PC-9 (cell line): ENCODE measurements around the gene ERC2.

Source experiments
- EZH2 ChIP-seq: fragments of 200-600 bp; sonication (generic); IDR thresholded peaks from 2 replicates; pipeline ENCODE4 v1.8.0; 2017; ENCODE audit warnings: antibody characterized with exemption, low read depth
- TF ChIP-seq, protein P1 (sequence below): fragments of 200-600 bp; sonication (generic); conservative IDR thresholded peaks from 2 replicates; pipeline ENCODE4 v1.6.1; 2017; ENCODE audit warnings: mixed run types, antibody characterized with exemption, mild to moderate bottlenecking, moderate library complexity

DNA sequence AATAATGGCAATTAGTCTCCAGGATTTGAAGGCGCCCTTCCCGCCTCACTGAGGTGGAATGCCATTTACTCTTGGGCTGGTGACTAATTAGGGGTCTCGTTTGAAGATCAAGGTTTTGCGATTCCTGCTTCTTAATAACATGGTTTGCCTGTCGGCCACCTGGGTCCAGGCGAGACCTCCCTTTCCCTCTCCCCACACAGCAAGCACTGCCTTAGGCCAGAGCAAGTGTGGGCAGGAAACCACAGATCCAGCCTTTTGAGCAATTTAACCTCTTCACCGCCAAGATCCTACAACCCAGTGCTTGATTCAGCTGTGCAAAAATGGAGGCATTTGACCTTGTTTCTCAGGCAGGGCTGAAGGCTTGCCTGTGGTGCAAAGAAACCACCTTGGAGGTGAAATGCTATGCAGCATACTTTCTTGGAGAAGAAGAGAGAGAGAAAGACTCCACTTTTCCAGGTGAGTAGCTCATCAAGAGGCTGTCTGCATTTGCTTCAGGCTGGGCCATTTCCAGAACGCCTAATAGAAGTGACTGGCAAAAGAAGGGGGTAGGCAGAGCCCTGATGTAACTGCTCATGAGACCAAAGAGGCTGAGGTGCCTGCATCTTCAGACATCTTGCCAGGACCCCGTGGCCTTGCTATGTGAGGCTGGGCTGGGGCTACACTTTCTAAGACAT is 947.1 kb downstream of the ERC2 start:
- TF ChIP-seq, protein P1, sequence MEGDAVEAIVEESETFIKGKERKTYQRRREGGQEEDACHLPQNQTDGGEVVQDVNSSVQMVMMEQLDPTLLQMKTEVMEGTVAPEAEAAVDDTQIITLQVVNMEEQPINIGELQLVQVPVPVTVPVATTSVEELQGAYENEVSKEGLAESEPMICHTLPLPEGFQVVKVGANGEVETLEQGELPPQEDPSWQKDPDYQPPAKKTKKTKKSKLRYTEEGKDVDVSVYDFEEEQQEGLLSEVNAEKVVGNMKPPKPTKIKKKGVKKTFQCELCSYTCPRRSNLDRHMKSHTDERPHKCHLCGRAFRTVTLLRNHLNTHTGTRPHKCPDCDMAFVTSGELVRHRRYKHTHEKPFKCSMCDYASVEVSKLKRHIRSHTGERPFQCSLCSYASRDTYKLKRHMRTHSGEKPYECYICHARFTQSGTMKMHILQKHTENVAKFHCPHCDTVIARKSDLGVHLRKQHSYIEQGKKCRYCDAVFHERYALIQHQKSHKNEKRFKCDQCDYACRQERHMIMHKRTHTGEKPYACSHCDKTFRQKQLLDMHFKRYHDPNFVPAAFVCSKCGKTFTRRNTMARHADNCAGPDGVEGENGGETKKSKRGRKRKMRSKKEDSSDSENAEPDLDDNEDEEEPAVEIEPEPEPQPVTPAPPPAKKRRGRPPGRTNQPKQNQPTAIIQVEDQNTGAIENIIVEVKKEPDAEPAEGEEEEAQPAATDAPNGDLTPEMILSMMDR, result no peak
- TF ChIP-seq EZH2, result no peak
